ENCODE data around the gene LZTR1. TPM values are rescaled to one million over a fixed set of nuclear protein-coding genes. Genes with fewer than 3 reads are reported as not detected.

The LZTR1 gene
- total and polyA plus RNA-seq, 11 donors: 18.4 to 41.9 (median 26.6) TPM

DNA sequence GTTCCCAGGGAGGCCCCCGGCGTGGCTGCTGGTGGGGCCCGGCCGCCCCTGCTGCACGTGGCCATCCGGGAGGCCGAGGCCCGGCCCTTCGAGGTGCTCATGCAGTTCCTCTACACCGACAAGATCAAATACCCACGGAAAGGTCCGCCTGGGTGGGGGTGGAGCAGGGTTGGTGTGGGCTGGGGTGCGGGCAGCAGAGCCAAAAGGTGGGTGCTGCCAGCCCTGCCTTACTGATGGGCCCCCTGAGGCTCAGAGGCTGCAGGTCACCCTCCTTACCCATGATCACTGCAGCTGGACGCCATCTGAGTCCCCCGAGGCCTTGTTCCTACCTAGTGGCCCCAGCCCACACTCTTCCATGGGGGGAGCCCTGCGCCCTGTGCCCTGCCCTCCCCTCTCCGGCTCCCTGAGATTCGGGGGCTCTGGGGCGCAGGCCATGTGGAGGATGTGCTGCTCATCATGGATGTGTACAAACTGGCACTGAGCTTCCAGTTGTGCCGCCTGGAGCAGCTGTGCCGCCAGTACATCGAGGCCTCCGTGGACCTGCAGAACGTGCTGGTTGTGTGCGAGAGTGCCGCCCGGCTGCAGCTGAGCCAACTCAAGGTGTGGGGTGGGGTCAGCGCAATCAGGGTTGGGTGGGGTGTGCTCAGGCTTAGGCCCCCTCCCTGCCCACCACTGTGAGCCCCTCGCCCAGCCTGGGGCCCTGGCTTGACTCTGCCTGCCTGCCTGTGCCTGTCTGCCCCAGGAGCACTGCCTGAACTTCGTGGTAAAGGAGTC is 12.2 kb downstream of the LZTR1 start:
- DNase-seq (peak in 1 of 5 donors; percentile 6), ATAC-seq (no peak)
- Histone ChIP-seq H3K27ac (no peak overlapping the region), H3K36me3 (peaks cover 0 to 91% (median 62%) of the 10 kb centered on the region in 9 donors), H3K4me3 (no peak overlapping the region), H3K4me1 (no peaks in the 10 kb centered on the region), H3K9me3 (no peaks in the 10 kb centered on the region), H3K27me3 (no peaks in the 10 kb centered on the region)
- intact Hi-C loops (cut with DNase I): loop anchor here in 1 of 10 donors (10.0 kb wide), 1 partner anchor 80 kb away; the partner anchor contains the start of gene CRKL
- TF ChIP-seq, protein P1, sequence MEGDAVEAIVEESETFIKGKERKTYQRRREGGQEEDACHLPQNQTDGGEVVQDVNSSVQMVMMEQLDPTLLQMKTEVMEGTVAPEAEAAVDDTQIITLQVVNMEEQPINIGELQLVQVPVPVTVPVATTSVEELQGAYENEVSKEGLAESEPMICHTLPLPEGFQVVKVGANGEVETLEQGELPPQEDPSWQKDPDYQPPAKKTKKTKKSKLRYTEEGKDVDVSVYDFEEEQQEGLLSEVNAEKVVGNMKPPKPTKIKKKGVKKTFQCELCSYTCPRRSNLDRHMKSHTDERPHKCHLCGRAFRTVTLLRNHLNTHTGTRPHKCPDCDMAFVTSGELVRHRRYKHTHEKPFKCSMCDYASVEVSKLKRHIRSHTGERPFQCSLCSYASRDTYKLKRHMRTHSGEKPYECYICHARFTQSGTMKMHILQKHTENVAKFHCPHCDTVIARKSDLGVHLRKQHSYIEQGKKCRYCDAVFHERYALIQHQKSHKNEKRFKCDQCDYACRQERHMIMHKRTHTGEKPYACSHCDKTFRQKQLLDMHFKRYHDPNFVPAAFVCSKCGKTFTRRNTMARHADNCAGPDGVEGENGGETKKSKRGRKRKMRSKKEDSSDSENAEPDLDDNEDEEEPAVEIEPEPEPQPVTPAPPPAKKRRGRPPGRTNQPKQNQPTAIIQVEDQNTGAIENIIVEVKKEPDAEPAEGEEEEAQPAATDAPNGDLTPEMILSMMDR (IDR thresholded peaks at IDR 0.05): no peak
- no peak for TF ChIP-seq POLR2A (IDR thresholded peaks at IDR 0.05)
- 92 to 95% (median 94%) methylated on average over 8 to 30 of the region's 30 CpGs for WGBS, 4 donors

DNA sequence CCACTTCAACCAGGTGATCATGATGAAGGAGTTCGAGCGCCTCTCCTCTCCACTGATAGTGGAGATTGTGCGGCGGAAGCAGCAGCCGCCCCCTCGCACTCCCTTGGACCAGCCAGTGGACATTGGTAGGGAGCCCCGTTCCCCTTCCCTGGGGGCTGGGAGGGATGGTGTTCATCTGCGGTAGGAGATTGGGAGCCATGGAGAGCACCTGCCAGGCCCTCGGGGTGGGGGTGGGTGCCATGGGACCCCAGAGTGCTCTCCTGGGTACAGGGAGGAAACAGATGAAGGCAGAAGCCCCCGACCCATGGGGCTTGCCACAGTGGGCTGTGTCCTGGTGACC is 12.8 kb downstream of the LZTR1 start:
- Histone ChIP-seq H3K36me3 (peaks cover 0 to 96% (median 68%) of the 10 kb centered on the region in 9 donors), H3K27me3 (no peaks in the 10 kb centered on the region), H3K27ac (no peak overlapping the region), H3K4me3 (no peak overlapping the region), H3K9me3 (no peaks in the 10 kb centered on the region), H3K4me1 (peaks cover 0 to 5% (median 2%) of the 10 kb centered on the region in 12 donors)
- DNase-seq (no peak), ATAC-seq (no peak)
- TF ChIP-seq POLR2A (IDR thresholded peaks at IDR 0.05): no peak
- TF ChIP-seq, protein P1 (IDR thresholded peaks at IDR 0.05): no peak
- WGBS, 4 donors: 87 to 98% (median 90%) methylated on average over 7 to 10 of the region's 10 CpGs
- intact Hi-C loops (cut with DNase I): loop anchor here in 1 of 10 donors (10.0 kb wide), 1 partner anchor 80 kb away; the partner anchor contains the start of gene CRKL

DNA sequence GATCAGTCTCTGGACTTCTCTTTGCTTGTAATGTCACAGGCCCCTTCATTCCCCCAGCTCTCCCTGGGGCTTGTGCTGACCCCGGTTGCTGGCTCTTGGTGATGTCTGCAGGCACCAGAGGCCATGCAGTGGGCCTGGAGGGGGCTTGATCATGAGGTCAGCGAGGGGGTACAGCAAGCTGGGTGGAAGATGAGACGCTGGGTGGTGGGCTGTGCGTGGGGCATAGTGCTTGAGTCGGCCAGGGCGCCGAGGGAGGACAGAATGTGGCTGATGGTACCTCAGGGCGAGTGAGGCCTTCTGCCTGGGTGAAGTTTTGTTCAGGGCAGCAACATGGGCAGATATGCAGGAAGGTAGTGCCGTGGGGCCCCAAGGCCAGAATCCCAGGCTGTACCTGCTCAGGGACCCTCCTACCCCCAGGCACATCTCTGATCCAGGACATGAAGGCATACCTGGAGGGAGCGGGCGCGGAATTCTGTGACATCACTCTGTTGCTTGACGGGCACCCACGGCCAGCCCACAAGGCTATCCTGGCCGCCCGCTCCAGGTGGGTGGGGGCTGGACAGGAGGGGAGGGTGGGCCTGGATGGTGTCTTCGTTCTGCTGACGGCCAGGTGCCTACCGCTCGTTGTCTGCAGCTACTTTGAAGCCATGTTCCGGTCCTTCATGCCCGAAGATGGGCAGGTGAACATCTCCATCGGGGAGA is 13.4 kb downstream of the LZTR1 start:
- intact Hi-C loops (cut with DNase I): loop anchor here in 1 of 10 donors (10.0 kb wide), 1 partner anchor 81 kb away; the partner anchor contains the start of gene CRKL
- peaks cover 0 to 11% (median 8%) of the 10 kb centered on the region in 12 donors for H3K4me1 ChIP-seq
- DNase-seq (peak in 1 of 5 donors; percentile 5), ATAC-seq (no peak)
- 92 to 95% (median 93%) methylated on average over 19 to 23 of the region's 23 CpGs for WGBS, 4 donors
- TF ChIP-seq, protein P1 (IDR thresholded peaks at IDR 0.05): no peak
- TF ChIP-seq POLR2A (IDR thresholded peaks at IDR 0.05): no peak
- H3K9me3 ChIP-seq: no peaks in the 10 kb centered on the region
- H3K4me3 ChIP-seq: no peak overlapping the region
- H3K36me3 ChIP-seq: peaks cover 0 to 97% (median 72%) of the 10 kb centered on the region in 9 donors
- H3K27ac ChIP-seq: no peak overlapping the region
- no peaks in the 10 kb centered on the region for H3K27me3 ChIP-seq

DNA sequence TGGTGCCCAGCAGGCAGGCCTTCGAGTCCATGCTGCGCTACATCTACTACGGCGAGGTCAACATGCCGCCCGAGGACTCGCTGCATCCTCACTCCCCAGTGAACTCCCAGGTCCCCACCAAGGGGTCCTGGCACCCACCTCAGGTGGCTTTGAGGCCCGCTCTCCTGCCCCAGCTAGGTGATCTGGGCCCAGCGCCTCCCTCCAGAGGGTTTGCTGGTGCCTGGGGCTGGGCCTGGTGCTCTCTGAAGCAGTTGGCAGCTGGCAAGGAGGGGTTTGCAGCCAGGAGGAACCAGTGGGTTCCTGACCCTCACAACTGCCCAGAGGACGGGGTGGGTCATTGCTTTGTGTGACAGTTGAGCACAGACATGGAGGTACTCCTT is 13.9 kb downstream of the LZTR1 start:
- 73 to 95% (median 90%) methylated on average over 1 to 10 of the region's 10 CpGs for WGBS, 4 donors
- DNase-seq: peak in 1 of 5 donors; percentile 4
- no peak for ATAC-seq
- TF ChIP-seq POLR2A (IDR thresholded peaks at IDR 0.05): no peak
- TF ChIP-seq, protein P1 (IDR thresholded peaks at IDR 0.05): no peak
- Histone ChIP-seq H3K4me3 (no peak overlapping the region), H3K36me3 (peaks cover 0 to 91% (median 68%) of the 10 kb centered on the region in 9 donors), H3K27ac (no peak overlapping the region), H3K27me3 (no peaks in the 10 kb centered on the region), H3K4me1 (peaks cover 3 to 17% (median 14%) of the 10 kb centered on the region in 12 donors), H3K9me3 (no peaks in the 10 kb centered on the region)
- intact Hi-C loops (cut with DNase I): loop anchor here in 1 of 10 donors (10.0 kb wide), 1 partner anchor 81 kb away; the partner anchor contains the start of gene CRKL

Measured in heart left ventricle (tissue), 16 donors.